ENCODE data around the gene UBE2G2.

UBE2G2 gene

GRCh38 chr21:44735821-44736220 lies 65.8 kb downstream of the UBE2G2 start:
- no peak for FAIRE-seq
- TF ChIP-seq POU2F2 (IDR thresholded peaks at IDR 0.05; ENCODE audit: low read depth, low read length): no peak
- TF ChIP-seq POLR2A (IDR thresholded peaks at IDR 0.05; ENCODE audit: low read depth, low read length): no peak
- no peak for DNase-seq (ENCODE audit: insufficient read length, low spot score)

DNA sequence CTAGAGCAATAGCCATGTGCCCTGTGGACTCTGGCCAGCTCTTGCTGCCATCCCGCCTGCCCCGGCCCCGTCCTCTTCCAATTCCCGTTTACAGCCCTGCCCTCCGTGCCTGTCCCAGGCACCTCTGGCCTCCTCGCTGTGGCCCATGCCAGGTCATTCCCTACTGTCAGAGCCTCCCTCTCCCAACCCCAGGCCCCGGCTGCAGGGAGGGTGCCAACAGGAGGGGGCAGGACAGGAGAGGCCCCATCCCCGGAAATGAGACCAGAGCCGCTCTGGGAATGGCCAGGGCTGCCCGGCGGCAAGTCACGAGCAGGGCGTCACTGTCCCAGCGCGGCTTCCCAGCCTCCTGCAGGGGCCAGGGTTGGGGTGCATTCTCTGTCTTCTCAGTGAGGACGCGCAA lies 66.8 kb downstream of the UBE2G2 start:
- DNase-seq (ENCODE audit: insufficient read length, low spot score) (no peak), FAIRE-seq (no peak)
- TF ChIP-seq PAX5 (IDR thresholded peaks at IDR 0.05; ENCODE audit: insufficient read depth, low read length, severe bottlenecking) (no peak), POU2F2 (IDR thresholded peaks at IDR 0.05; ENCODE audit: low read depth, low read length) (no peak), POLR2AphosphoS5 (IDR thresholded peaks at IDR 0.05; ENCODE audit: low read depth, low read length) (no peak)

DNA sequence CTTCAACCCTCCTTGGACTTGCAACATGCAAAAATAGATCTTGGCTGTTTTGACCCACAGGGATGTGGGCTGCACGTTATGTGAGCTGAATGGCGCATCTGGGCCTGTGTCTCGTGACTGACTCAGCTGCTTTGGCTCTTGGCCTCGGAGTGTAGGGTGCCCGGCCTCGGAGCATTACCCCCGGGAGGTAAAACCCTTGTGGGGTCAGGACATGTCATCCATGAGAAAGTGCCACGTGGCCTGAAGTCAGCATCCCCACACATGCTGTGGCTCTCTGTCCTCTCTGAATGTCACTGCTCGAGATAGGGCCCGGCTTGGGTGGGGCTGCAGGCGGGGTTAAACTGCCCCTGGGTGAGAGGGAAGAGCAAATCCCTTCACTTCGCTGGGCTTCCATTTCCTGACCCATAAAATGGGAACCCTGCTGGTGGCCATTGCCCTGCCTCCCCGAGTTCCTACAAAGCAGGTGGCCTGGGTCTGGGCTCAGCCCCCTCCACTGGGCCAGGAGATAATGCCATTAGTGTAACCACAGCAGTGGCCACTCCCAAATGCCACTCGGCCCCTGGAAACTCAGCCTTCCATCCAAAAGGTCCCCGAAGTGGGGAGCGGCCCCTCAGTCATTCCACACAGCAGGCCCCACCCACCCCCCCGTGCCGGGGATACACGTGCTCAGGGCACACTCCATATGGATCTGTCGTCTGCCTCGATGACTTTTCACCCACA lies 67.4 kb downstream of the UBE2G2 start:
- TF ChIP-seq POLR2AphosphoS5 (IDR thresholded peaks at IDR 0.05; ENCODE audit: low read depth, low read length) (no peak), POLR2A (IDR thresholded peaks at IDR 0.05; ENCODE audit: low read depth, low read length) (no peak), SPI1 (IDR thresholded peaks at IDR 0.05; ENCODE audit: low read depth, low read length) (no peak), PAX5 (IDR thresholded peaks at IDR 0.05; ENCODE audit: insufficient read depth, low read length, severe bottlenecking) (no peak), POU2F2 (IDR thresholded peaks at IDR 0.05; ENCODE audit: low read depth, low read length) (no peak), TAF1 (IDR thresholded peaks at IDR 0.05; ENCODE audit: low read depth, low read length) (no peak)

DNA sequence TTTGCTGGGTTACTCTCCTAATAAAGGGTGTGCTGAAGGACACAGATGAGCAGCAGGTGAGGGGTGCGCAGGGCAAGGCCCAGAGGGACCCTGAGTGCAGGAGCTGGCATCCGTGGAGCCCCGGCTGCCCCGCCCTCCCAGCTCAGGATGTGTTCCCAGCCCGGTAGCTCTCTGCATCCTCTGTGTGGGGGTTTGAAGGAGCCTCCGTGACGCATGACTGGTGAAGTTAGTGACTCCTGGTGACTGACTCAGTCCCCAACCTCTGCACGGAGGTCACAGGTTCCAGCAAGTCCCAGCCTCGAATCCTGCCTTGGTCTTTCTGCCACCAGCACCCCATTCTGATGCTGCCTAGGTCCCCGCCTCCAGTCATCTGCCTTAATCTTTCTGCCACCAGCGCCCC lies 68.7 kb downstream of the UBE2G2 start:
- TF ChIP-seq TAF1 (IDR thresholded peaks at IDR 0.05; ENCODE audit: low read depth, low read length) (no peak), PAX5 (IDR thresholded peaks at IDR 0.05; ENCODE audit: insufficient read depth, low read length, severe bottlenecking) (no peak), POLR2A (IDR thresholded peaks at IDR 0.05; ENCODE audit: low read depth, low read length) (no peak), POU2F2 (IDR thresholded peaks at IDR 0.05; ENCODE audit: low read depth, low read length) (no peak), POLR2AphosphoS5 (IDR thresholded peaks at IDR 0.05; ENCODE audit: low read depth, low read length) (no peak), SPI1 (IDR thresholded peaks at IDR 0.05; ENCODE audit: low read depth, low read length) (no peak)
- FAIRE-seq (no peak), DNase-seq (ENCODE audit: insufficient read length, low spot score) (no peak)

More for the DNA sequence above, 67.4 kb downstream of the UBE2G2 start:
- DNase-seq (ENCODE audit: insufficient read length, low spot score) (no peak), FAIRE-seq (no peak)

GRCh38 chr21:44732263-44732662 lies 69.4 kb downstream of the UBE2G2 start:
- DNase-seq (ENCODE audit: insufficient read length, low spot score): no peak
- FAIRE-seq: no peak

DNA sequence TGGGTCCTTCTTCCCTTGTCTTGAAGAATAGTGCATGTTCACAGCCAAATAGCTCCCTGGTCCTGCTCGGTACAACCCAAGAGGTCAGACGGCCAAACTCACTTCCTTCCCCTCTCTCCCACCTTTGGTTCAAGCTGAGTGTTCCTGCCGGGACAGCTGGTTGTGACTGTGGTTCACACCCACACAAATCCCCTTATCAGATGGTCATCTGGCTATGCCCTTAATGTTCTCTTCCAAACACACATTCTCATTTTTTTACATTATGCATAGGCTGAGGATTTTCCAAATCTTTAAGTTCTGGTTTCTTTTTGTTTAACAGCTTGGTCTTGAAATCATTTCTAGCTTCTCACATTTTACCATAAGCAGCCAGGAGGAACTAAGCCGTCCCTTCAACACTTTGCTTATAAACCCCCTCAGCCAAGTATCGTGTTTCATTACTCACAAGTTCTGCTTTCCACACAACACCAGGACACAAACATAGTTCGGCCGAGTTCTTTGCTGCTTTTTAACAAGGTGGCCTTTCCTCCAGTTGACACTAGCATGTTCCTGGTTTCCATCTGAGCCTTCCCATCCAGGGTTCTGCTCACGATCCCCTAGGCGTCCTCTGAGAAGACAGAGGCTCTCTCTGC lies 70.6 kb downstream of the UBE2G2 start:
- FAIRE-seq (no peak), DNase-seq (ENCODE audit: insufficient read length, low spot score) (no peak)
- no peak for TF ChIP-seq SPI1 (IDR thresholded peaks at IDR 0.05; ENCODE audit: low read depth, low read length)
- no peak for TF ChIP-seq POLR2AphosphoS5 (IDR thresholded peaks at IDR 0.05; ENCODE audit: low read depth, low read length)
- no peak for TF ChIP-seq POU2F2 (IDR thresholded peaks at IDR 0.05; ENCODE audit: low read depth, low read length)
- no peak for TF ChIP-seq POLR2A (IDR thresholded peaks at IDR 0.05; ENCODE audit: low read depth, low read length)
- no peak for TF ChIP-seq PAX5 (IDR thresholded peaks at IDR 0.05; ENCODE audit: insufficient read depth, low read length, severe bottlenecking)
- TF ChIP-seq TAF1 (IDR thresholded peaks at IDR 0.05; ENCODE audit: low read depth, low read length): no peak

More at GRCh38 chr21:44732263-44732662, 69.4 kb downstream of the UBE2G2 start:
- TF ChIP-seq TAF1 (IDR thresholded peaks at IDR 0.05; ENCODE audit: low read depth, low read length): no peak
- no peak for TF ChIP-seq POU2F2 (IDR thresholded peaks at IDR 0.05; ENCODE audit: low read depth, low read length)
- TF ChIP-seq PAX5 (IDR thresholded peaks at IDR 0.05; ENCODE audit: insufficient read depth, low read length, severe bottlenecking): no peak
- TF ChIP-seq SPI1 (IDR thresholded peaks at IDR 0.05; ENCODE audit: low read depth, low read length): no peak
- TF ChIP-seq POLR2A (IDR thresholded peaks at IDR 0.05; ENCODE audit: low read depth, low read length): no peak
- TF ChIP-seq POLR2AphosphoS5 (IDR thresholded peaks at IDR 0.05; ENCODE audit: low read depth, low read length): no peak

GRCh38 chr21:44730028-44730395 lies 71.6 kb downstream of the UBE2G2 start:
- no peak for DNase-seq (ENCODE audit: insufficient read length, low spot score)
- FAIRE-seq: no peak
- TF ChIP-seq SPI1 (IDR thresholded peaks at IDR 0.05; ENCODE audit: low read depth, low read length) (no peak), POU2F2 (IDR thresholded peaks at IDR 0.05; ENCODE audit: low read depth, low read length) (no peak)

DNA sequence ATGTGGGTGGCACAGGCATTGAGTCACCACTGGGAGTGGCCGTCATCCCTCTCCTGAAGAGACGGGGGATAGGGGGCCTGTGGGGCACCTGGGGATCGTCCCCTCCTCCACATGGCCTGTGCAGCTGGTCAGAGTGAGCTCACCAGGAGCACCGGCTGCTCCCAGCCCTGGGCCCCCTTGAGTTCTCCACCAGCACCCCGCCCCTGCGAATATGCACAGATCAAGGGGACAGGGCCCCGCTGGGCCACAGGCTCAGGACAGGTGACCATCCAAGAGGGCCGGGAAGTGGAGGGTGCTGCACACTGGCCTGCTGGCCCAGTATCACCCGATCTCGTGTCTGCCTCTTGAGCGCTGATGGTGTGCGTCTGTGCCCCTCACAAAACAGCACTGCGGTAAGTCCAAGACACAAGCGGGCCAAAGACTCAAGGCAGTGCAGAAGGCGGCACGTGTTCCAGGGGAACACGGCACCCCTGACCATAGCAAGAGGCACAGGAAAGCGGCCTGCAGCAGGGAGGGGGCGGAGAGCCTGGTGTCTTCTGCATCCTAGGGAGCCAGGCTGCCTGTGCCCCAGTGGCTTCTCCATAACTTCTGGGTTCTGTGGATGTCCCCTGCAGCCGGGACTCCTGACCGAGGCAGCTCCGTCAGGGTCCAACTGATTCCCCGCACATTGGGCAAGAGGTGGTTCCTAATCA lies 72.1 kb downstream of the UBE2G2 start:
- no peak for TF ChIP-seq PAX5 (IDR thresholded peaks at IDR 0.05; ENCODE audit: insufficient read depth, low read length, severe bottlenecking)
- no peak for TF ChIP-seq POU2F2 (IDR thresholded peaks at IDR 0.05; ENCODE audit: low read depth, low read length)
- no peak for TF ChIP-seq POLR2A (IDR thresholded peaks at IDR 0.05; ENCODE audit: low read depth, low read length)
- TF ChIP-seq TAF1 (IDR thresholded peaks at IDR 0.05; ENCODE audit: low read depth, low read length): no peak
- TF ChIP-seq POLR2AphosphoS5 (IDR thresholded peaks at IDR 0.05; ENCODE audit: low read depth, low read length): no peak
- no peak for TF ChIP-seq SPI1 (IDR thresholded peaks at IDR 0.05; ENCODE audit: low read depth, low read length)
- no peak for FAIRE-seq
- DNase-seq (ENCODE audit: insufficient read length, low spot score): no peak

GRCh38 chr21:44728716-44729115 lies 72.9 kb downstream of the UBE2G2 start:
- DNase-seq (ENCODE audit: insufficient read length, low spot score): no peak
- TF ChIP-seq SPI1 (IDR thresholded peaks at IDR 0.05; ENCODE audit: low read depth, low read length) (no peak), POU2F2 (IDR thresholded peaks at IDR 0.05; ENCODE audit: low read depth, low read length) (no peak), POLR2A (IDR thresholded peaks at IDR 0.05; ENCODE audit: low read depth, low read length) (no peak), TAF1 (IDR thresholded peaks at IDR 0.05; ENCODE audit: low read depth, low read length) (no peak), POLR2AphosphoS5 (IDR thresholded peaks at IDR 0.05; ENCODE audit: low read depth, low read length) (no peak), PAX5 (IDR thresholded peaks at IDR 0.05; ENCODE audit: insufficient read depth, low read length, severe bottlenecking) (no peak)
- FAIRE-seq: no peak

Data from GM12891 (cell line).